Activated CD4-positive, alpha-beta memory T cell treated with anti-CD3 and anti-CD28 coated beads, Interleukin-2, amount 10 ng/mL, durations not matched to agents 7 days and 5 days (primary cell): Measurements from ENCODE around the gene HASPIN. TPM values are rescaled to one million over a fixed set of nuclear protein-coding genes. Genes with fewer than 3 reads are reported as not detected.
"Not testable (repeated sequence)": the region's sequence is repeated elsewhere in the genome, so short reads cannot be mapped to it uniquely, and the experiment has no call there.

ENCODE experiments used
- CTCF ChIA-PET: fragments of 350-600 bp; sonication (Branson Sonifier 250); formaldehyde crosslinking; loops from one replicate; lab custom pipeline; 2021; ENCODE audit warnings: antibody characterized with exemption, inconsistent platforms; lab: Charles Lee
- POLR2A ChIA-PET: fragments of 350-600 bp; sonication (Branson Sonifier 250); formaldehyde crosslinking; loops from one replicate; lab custom pipeline; 2021; ENCODE audit warnings: antibody characterized with exemption; lab: Charles Lee
- DNase-seq: peaks from one replicate; pipeline ENCODE4 v3.0.0-alpha.2; 2020
- H3K27ac Mint-ChIP-seq: one replicate; pipeline ENCODE4 v1.8.0; 2021; ENCODE audit warnings: mild to moderate bottlenecking, mixed read lengths
- H3K27me3 Mint-ChIP-seq: one replicate; pipeline ENCODE4 v1.8.0; 2021; ENCODE audit warnings: mixed read lengths
- H3K36me3 Mint-ChIP-seq: one replicate; pipeline ENCODE4 v1.8.0; 2021; ENCODE audit warnings: low read depth, mixed read lengths
- H3K4me1 Mint-ChIP-seq: one replicate; pipeline ENCODE4 v1.8.0; 2021; ENCODE audit warnings: mixed read lengths
- H3K4me3 Mint-ChIP-seq: one replicate; pipeline ENCODE4 v1.8.0; 2021; ENCODE audit warnings: mild to moderate bottlenecking, mixed read lengths
- H3K9me3 Mint-ChIP-seq: one replicate; pipeline ENCODE4 v1.8.0; 2021; ENCODE audit warnings: mixed read lengths
- total RNA-seq, 2 experiments: library from RNA; stranded (reverse); gene quantifications; one replicate each; pipeline ENCODE4 v1.2.3, GENCODE V29; 2021

HASPIN gene
- total RNA-seq, 2 experiments from 2014 or later: 23.8 to 25.2 TPM

GRCh38 chr17:3724378-3725077, 825 bp downstream of the HASPIN start:
- no peaks in the 10 kb centered on the region for H3K9me3 Mint-ChIP-seq
- H3K27ac Mint-ChIP-seq: peak overlapping the region; percentile 65
- ChIA-PET CTCF (interaction anchor here (0.7 to 3.3 kb wide), 11 partner anchors 13 to 121 kb away, joined by 3 to 23 read pairs (median 9); partner anchors contain the start of genes CTNS, NCBP3, P2RX5 and SHPK), POLR2A (interaction anchor here (0.9 to 3.2 kb wide), 10 partner anchors 8 to 418 kb away, joined by 3 to 41 read pairs (median 8); partner anchors contain the start of genes CYB5D2, EMC6, NCBP3 and P2RX5)
- DNase-seq: no peak
- peaks cover 66% of the 10 kb centered on the region for H3K4me1 Mint-ChIP-seq
- peaks cover 65% of the 10 kb centered on the region for H3K36me3 Mint-ChIP-seq
- peak overlapping the region; percentile 79 for H3K4me3 Mint-ChIP-seq
- no peaks in the 10 kb centered on the region for H3K27me3 Mint-ChIP-seq

GRCh38 chr17:3727041-3727440, 3.3 kb downstream of the HASPIN start:
- Mint-ChIP-seq H3K36me3 (peaks cover 54% of the 10 kb centered on the region), H3K27me3 (no peaks in the 10 kb centered on the region), H3K4me3 (no peak overlapping the region), H3K4me1 (peaks cover 42% of the 10 kb centered on the region), H3K9me3 (no peaks in the 10 kb centered on the region), H3K27ac (no peak overlapping the region)
- ChIA-PET CTCF (interaction anchor here (0.7 to 2.1 kb wide), 5 partner anchors 10 to 119 kb away, joined by 3 to 13 read pairs (median 4); no protein-coding TSS in a partner anchor), POLR2A (interaction anchor here (1.0 kb wide), 1 partner anchor 32 kb away, joined by 3 read pairs; no protein-coding TSS in a partner anchor)
- DNase-seq: no peak

- not testable (repeated sequence) for H3K4me3 Mint-ChIP-seq, H3K27ac Mint-ChIP-seq, H3K9me3 Mint-ChIP-seq, DNase-seq, H3K27me3 Mint-ChIP-seq
- H3K4me1 Mint-ChIP-seq: peaks cover 35% of the 10 kb centered on the region
- peaks cover 46% of the 10 kb centered on the region for H3K36me3 Mint-ChIP-seq
- ChIA-PET POLR2A (interaction anchor here (1.0 kb wide), 2 partner anchors 18 to 33 kb away, joined by 3 read pairs; no protein-coding TSS in a partner anchor), CTCF (interaction anchor here (1.3 to 3.0 kb wide), 3 partner anchors 10 to 118 kb away, joined by 4 to 21 read pairs (median 6); no protein-coding TSS in a partner anchor)
Observed at GRCh38 chr17:3728099-3728498, 4.4 kb downstream of the HASPIN start.

GRCh38 chr17:3729881-3730280, 6.2 kb downstream of the HASPIN start:
- CTCF ChIA-PET: interaction anchor here (3.0 kb wide), 1 partner anchor 8 kb away, joined by 21 read pairs; no protein-coding TSS in a partner anchor
- Mint-ChIP-seq H3K4me1 (peaks cover 28% of the 10 kb centered on the region), H3K4me3 (no peak overlapping the region), H3K36me3 (peaks cover 37% of the 10 kb centered on the region), H3K27me3 (no peaks in the 10 kb centered on the region), H3K9me3 (no peaks in the 10 kb centered on the region), H3K27ac (no peak overlapping the region)
- POLR2A ChIA-PET: interaction anchor here (1.3 kb wide), 1 partner anchor 19 kb away, joined by 3 read pairs; no protein-coding TSS in a partner anchor
- DNase-seq: no peak

- CTCF ChIA-PET: interaction anchor here (10.8 kb wide), 1 partner anchor 115 kb away, joined by 139 read pairs; the partner anchor contains the start of gene NCBP3
- H3K4me1 Mint-ChIP-seq: peaks cover 18% of the 10 kb centered on the region
- H3K27ac Mint-ChIP-seq: no peak overlapping the region
- H3K36me3 Mint-ChIP-seq: peaks cover 26% of the 10 kb centered on the region
- H3K4me3 Mint-ChIP-seq: no peak overlapping the region
- no peaks in the 10 kb centered on the region for H3K27me3 Mint-ChIP-seq
- no peak for DNase-seq
- POLR2A ChIA-PET: no interaction called here
- no peaks in the 10 kb centered on the region for H3K9me3 Mint-ChIP-seq
Observed at GRCh38 chr17:3730881-3731429, 7.3 kb downstream of the HASPIN start.

GRCh38 chr17:3732210-3732621, 8.5 kb downstream of the HASPIN start:
- peaks cover 18% of the 10 kb centered on the region for H3K36me3 Mint-ChIP-seq
- H3K9me3 Mint-ChIP-seq: no peaks in the 10 kb centered on the region
- ChIA-PET CTCF (interaction anchor here (1.2 to 10.8 kb wide), 4 partner anchors 9 to 114 kb away, joined by 4 to 206 read pairs (median 74); partner anchors contain the start of genes HASPIN and NCBP3), POLR2A (interaction anchor here (1.5 kb wide), 1 partner anchor 9 kb away, joined by 4 read pairs; the partner anchor contains the start of gene HASPIN)
- H3K27me3 Mint-ChIP-seq: peaks cover 2% of the 10 kb centered on the region
- peaks cover 11% of the 10 kb centered on the region for H3K4me1 Mint-ChIP-seq
- H3K4me3 Mint-ChIP-seq: no peak overlapping the region
- no peak for DNase-seq
- H3K27ac Mint-ChIP-seq: no peak overlapping the region

GRCh38 chr17:3734911-3735276, 11.2 kb downstream of the HASPIN start:
- H3K4me3 Mint-ChIP-seq, H3K9me3 Mint-ChIP-seq, DNase-seq, H3K27ac Mint-ChIP-seq, H3K27me3 Mint-ChIP-seq, H3K36me3 Mint-ChIP-seq, POLR2A ChIA-PET: not testable (repeated sequence)
- H3K4me1 Mint-ChIP-seq: peaks cover 27% of the 10 kb centered on the region
- CTCF ChIA-PET: interaction anchor here (1.0 to 10.8 kb wide), 5 partner anchors 11 to 111 kb away, joined by 3 to 206 read pairs (median 6); partner anchors contain the start of genes HASPIN and NCBP3

GRCh38 chr17:3735515-3735914, 11.8 kb downstream of the HASPIN start:
- H3K4me1 Mint-ChIP-seq: peaks cover 32% of the 10 kb centered on the region
- no peak overlapping the region for H3K27ac Mint-ChIP-seq
- DNase-seq: no peak
- ChIA-PET CTCF (interaction anchor here (1.0 to 10.8 kb wide), 6 partner anchors 12 to 110 kb away, joined by 3 to 206 read pairs (median 16); partner anchors contain the start of genes HASPIN and NCBP3), POLR2A (interaction anchor here (4.1 kb wide), 1 partner anchor 12 kb away, joined by 20 read pairs; the partner anchor contains the start of gene HASPIN)
- H3K4me3 Mint-ChIP-seq: no peak overlapping the region
- no peaks in the 10 kb centered on the region for H3K9me3 Mint-ChIP-seq
- H3K27me3 Mint-ChIP-seq: peaks cover 2% of the 10 kb centered on the region
- H3K36me3 Mint-ChIP-seq: peaks cover 5% of the 10 kb centered on the region

GRCh38 chr17:3738562-3739295, 15.0 kb downstream of the HASPIN start:
- peak; percentile 67 for DNase-seq
- CTCF ChIA-PET: interaction anchor here (0.7 to 10.8 kb wide), 32 partner anchors 8 to 336 kb away, joined by 3 to 206 read pairs (median 6); partner anchors contain the start of genes HASPIN and NCBP3
- peaks cover 42% of the 10 kb centered on the region for H3K4me1 Mint-ChIP-seq

GRCh38 chr17:3739422-3740124, 15.9 kb downstream of the HASPIN start:
- H3K27ac Mint-ChIP-seq: peak overlapping the region; percentile 26
- peaks cover 2% of the 10 kb centered on the region for H3K27me3 Mint-ChIP-seq
- H3K4me3 Mint-ChIP-seq: no peak overlapping the region
- CTCF ChIA-PET: interaction anchor here (1.0 to 10.8 kb wide), 14 partner anchors 10 to 335 kb away, joined by 3 to 206 read pairs (median 10); partner anchors contain the start of genes HASPIN and NCBP3
- peaks cover 42% of the 10 kb centered on the region for H3K4me1 Mint-ChIP-seq
- H3K36me3 Mint-ChIP-seq: no peaks in the 10 kb centered on the region
- no peak for DNase-seq
- no peaks in the 10 kb centered on the region for H3K9me3 Mint-ChIP-seq
- POLR2A ChIA-PET: interaction anchor here (1.1 to 4.6 kb wide), 5 partner anchors 12 to 105 kb away, joined by 4 to 40 read pairs (median 12); partner anchors contain the start of gene NCBP3

More at GRCh38 chr17:3738562-3739295, 15.0 kb downstream of the HASPIN start:
- Mint-ChIP-seq H3K27ac (peak overlapping the region; percentile 7), H3K27me3 (peaks cover 2% of the 10 kb centered on the region), H3K36me3 (no peaks in the 10 kb centered on the region), H3K9me3 (no peaks in the 10 kb centered on the region), H3K4me3 (no peak overlapping the region)
- POLR2A ChIA-PET: interaction anchor here (1.0 to 4.6 kb wide), 8 partner anchors 13 to 106 kb away, joined by 3 to 40 read pairs (median 13); partner anchors contain the start of genes HASPIN and NCBP3

- ChIA-PET POLR2A (interaction anchor here (0.9 to 4.6 kb wide), 7 partner anchors 11 to 105 kb away, joined by 3 to 40 read pairs (median 6); partner anchors contain the start of gene HASPIN), CTCF (interaction anchor here (0.8 to 10.8 kb wide), 9 partner anchors 11 to 105 kb away, joined by 3 to 206 read pairs (median 4); partner anchors contain the start of genes HASPIN and NCBP3)
- Mint-ChIP-seq H3K27me3 (peaks cover 3% of the 10 kb centered on the region), H3K27ac (peak overlapping the region; percentile 78), H3K36me3 (no peaks in the 10 kb centered on the region), H3K4me3 (no peak overlapping the region), H3K4me1 (peaks cover 42% of the 10 kb centered on the region), H3K9me3 (no peaks in the 10 kb centered on the region)
- peak; percentile 42 for DNase-seq
Observed at GRCh38 chr17:3740611-3741073, 16.9 kb downstream of the HASPIN start.
